PFSK-1 (cell line): ENCODE measurements around the gene DCHS1.

Experiments used
- FOXP2 ChIP-seq: optimal IDR thresholded peaks from 2 replicates; pipeline ENCODE3; 2011; ENCODE audit warnings: borderline replicate concordance, control low read depth, inconsistent platforms; ENCODE audit not compliant: insufficient read depth; ENCODE audit errors: extremely low read length, extremely low read depth
- POLR2AphosphoS5 ChIP-seq: IDR thresholded peaks from 2 replicates; pipeline ENCODE4 v1.6.1; 2012; ENCODE audit warnings: low read depth, mild to moderate bottlenecking, control low read depth, low read length, moderate library complexity
- REST ChIP-seq, 2 experiments: IDR thresholded peaks; 2 replicates each; pipeline versions ENCODE4 v1.6.1 to v1.8.0; 2011 to 2012; ENCODE audit warnings: low read depth in 2 of 2, low read length in 2 of 2, control low read depth in 1 of 2, inconsistent platforms in 1 of 2, mild to moderate bottlenecking in 1 of 2, moderate library complexity in 1 of 2; ENCODE audit not compliant: insufficient read depth in 1 of 2
- TAF1 ChIP-seq: IDR thresholded peaks from 2 replicates; pipeline ENCODE4 v1.6.1; 2012; ENCODE audit warnings: low read length, control low read depth, borderline replicate concordance; ENCODE audit not compliant: insufficient read depth

- no peak for TF ChIP-seq POLR2AphosphoS5
- no peak for TF ChIP-seq REST (IDR thresholded peaks at IDR 0.05; ENCODE audit: insufficient read depth in 1 of 2, low read depth in 2 of 2, low read length in 2 of 2)
- peak; percentile 98 for TF ChIP-seq FOXP2
- TF ChIP-seq TAF1 = no peak
Measured at GRCh38 chr11:6646071-6646470, 9.5 kb downstream of the DCHS1 start.
